ENCODE measurements around the gene C18orf63. TPM values are rescaled to one million over a fixed set of nuclear protein-coding genes. Genes with fewer than 3 reads are reported as not detected.

C18orf63 gene
- total RNA-seq, 4 donors from 2014 or later, result not detected

GRCh38 chr18:74273394-74273793 is 42.2 kb upstream of the C18orf63 start:
- Histone ChIP-seq H3K4me3 (replicated peaks in 1 of 3) (no peak overlapping the region), H3K4me1 (peaks cover 0 to under 1% of the 10 kb centered on the region in 2 donors), H3K36me3 (no peaks in the 10 kb centered on the region), H3K27me3 (no peaks in the 10 kb centered on the region), H3K9me3 (no peaks in the 10 kb centered on the region), H3K27ac (no peak overlapping the region)
- intact Hi-C loops (cut with DNase I), result no loop called here
- 80 to 83% methylated on average over 3 of the region's 3 CpGs for WGBS, 2 donors
- TF ChIP-seq, protein P1, sequence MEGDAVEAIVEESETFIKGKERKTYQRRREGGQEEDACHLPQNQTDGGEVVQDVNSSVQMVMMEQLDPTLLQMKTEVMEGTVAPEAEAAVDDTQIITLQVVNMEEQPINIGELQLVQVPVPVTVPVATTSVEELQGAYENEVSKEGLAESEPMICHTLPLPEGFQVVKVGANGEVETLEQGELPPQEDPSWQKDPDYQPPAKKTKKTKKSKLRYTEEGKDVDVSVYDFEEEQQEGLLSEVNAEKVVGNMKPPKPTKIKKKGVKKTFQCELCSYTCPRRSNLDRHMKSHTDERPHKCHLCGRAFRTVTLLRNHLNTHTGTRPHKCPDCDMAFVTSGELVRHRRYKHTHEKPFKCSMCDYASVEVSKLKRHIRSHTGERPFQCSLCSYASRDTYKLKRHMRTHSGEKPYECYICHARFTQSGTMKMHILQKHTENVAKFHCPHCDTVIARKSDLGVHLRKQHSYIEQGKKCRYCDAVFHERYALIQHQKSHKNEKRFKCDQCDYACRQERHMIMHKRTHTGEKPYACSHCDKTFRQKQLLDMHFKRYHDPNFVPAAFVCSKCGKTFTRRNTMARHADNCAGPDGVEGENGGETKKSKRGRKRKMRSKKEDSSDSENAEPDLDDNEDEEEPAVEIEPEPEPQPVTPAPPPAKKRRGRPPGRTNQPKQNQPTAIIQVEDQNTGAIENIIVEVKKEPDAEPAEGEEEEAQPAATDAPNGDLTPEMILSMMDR (IDR thresholded peaks at IDR 0.05), result no peak
- no peak for TF ChIP-seq POLR2A (IDR thresholded peaks at IDR 0.05)
- DNase-seq, result no peak

DNA sequence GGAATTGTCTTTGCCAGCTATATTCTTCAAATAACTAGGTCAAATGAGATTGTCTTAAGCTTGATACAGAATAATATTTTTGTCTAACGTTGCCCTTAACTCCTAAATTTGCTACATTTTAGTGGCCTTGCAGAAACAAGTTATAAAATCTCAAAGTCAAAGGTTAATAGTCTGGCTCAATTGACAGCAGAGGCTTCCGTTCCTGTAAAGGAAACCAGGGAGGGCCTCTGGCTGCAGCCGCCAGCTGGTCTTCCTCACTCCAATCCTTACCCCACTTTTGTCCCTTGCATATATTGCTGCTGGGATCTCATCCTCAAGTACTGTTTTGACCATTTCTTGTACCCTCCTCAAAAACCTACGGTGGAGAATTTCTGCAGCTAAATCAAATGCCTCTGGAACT is 40.9 kb upstream of the C18orf63 start:
- DNase-seq, result no peak
- H3K4me1 ChIP-seq, result peaks cover 0 to 5% of the 10 kb centered on the region in 2 donors
- TF ChIP-seq POLR2A (IDR thresholded peaks at IDR 0.05), result no peak
- TF ChIP-seq, protein P1 (IDR thresholded peaks at IDR 0.05), result no peak
- intact Hi-C loops (cut with DNase I), result no loop called here
- H3K27me3 ChIP-seq, result no peaks in the 10 kb centered on the region
- H3K27ac ChIP-seq, result no peak overlapping the region
- no peak overlapping the region for H3K4me3 ChIP-seq (replicated peaks in 1 of 3)
- H3K9me3 ChIP-seq, result no peaks in the 10 kb centered on the region
- 78 to 84% methylated on average over 4 of the region's 4 CpGs for WGBS, 2 donors
- H3K36me3 ChIP-seq, result no peaks in the 10 kb centered on the region

- 86 to 91% methylated on average over 11 of the region's 11 CpGs for WGBS, 2 donors
- H3K27ac ChIP-seq, result no peak overlapping the region
- peaks cover 0 to 5% of the 10 kb centered on the region in 2 donors for H3K4me1 ChIP-seq
- H3K4me3 ChIP-seq (replicated peaks in 1 of 3), result no peak overlapping the region
- TF ChIP-seq, protein P1 (IDR thresholded peaks at IDR 0.05), result no peak
- no peak for TF ChIP-seq POLR2A (IDR thresholded peaks at IDR 0.05)
- no peak for DNase-seq
- H3K9me3 ChIP-seq, result no peaks in the 10 kb centered on the region
- H3K36me3 ChIP-seq, result no peaks in the 10 kb centered on the region
- intact Hi-C loops (cut with DNase I), result no loop called here
- H3K27me3 ChIP-seq, result no peaks in the 10 kb centered on the region
Measured at GRCh38 chr18:74275736-74276135, 39.9 kb upstream of the C18orf63 start.

DNA sequence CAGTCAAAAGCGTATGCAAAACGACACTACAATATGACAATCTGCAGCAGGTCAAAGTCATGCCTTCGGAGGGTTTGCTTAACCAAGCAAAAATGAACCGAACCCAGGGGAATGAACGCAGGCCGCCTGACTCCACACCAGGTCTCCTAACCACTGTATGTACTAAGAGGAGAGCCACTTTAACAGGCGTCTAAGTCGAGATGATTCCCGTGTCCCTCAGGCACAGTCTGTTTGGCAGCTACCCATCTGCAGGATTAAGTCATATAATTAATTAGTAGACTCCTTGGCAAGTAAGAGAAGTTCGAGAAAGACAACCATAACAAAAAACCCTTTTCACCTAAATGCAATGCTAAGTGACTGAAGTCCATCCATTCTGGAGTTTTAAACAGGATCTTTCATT is 39.0 kb upstream of the C18orf63 start:
- intact Hi-C loops (cut with DNase I), result no loop called here
- Histone ChIP-seq H3K27ac (no peak overlapping the region), H3K4me3 (replicated peaks in 1 of 3) (no peak overlapping the region), H3K9me3 (no peaks in the 10 kb centered on the region), H3K36me3 (no peaks in the 10 kb centered on the region), H3K4me1 (peaks cover 0 to 13% of the 10 kb centered on the region in 2 donors), H3K27me3 (no peaks in the 10 kb centered on the region)
- WGBS, 2 donors, result 68 to 76% methylated on average over 10 of the region's 10 CpGs
- DNase-seq, result no peak
- TF ChIP-seq, protein P1 (IDR thresholded peaks at IDR 0.05), result no peak
- no peak for TF ChIP-seq POLR2A (IDR thresholded peaks at IDR 0.05)

GRCh38 chr18:74277296-74277695 is 38.3 kb upstream of the C18orf63 start:
- Histone ChIP-seq H3K9me3 (no peaks in the 10 kb centered on the region), H3K4me3 (replicated peaks in 1 of 3) (no peak overlapping the region), H3K27ac (no peak overlapping the region), H3K36me3 (no peaks in the 10 kb centered on the region), H3K4me1 (peaks cover 6 to 20% of the 10 kb centered on the region in 2 donors), H3K27me3 (no peaks in the 10 kb centered on the region)
- intact Hi-C loops (cut with DNase I), result no loop called here
- DNase-seq, result no peak
- no peak for TF ChIP-seq POLR2A (IDR thresholded peaks at IDR 0.05)
- TF ChIP-seq, protein P1 (IDR thresholded peaks at IDR 0.05), result no peak
- WGBS, 2 donors, result 84 to 100% methylated on average over 2 of the region's 2 CpGs
